CD4-positive, CD25-positive, alpha-beta regulatory T cell (primary cell): Measurements from ENCODE around the gene LRG1. TPM values are rescaled to one million over a fixed set of nuclear protein-coding genes. Genes with fewer than 3 reads are reported as not detected.

ENCODE experiments used
- ATAC-seq, 2 donors: fragments of 150-1000 bp; cut with Tn5 transposase; one replicate each; pipeline ENCODE4 v1.10.0; 2021; ENCODE audit warnings: low read depth in 2 of 2, moderate number of reproducible peaks in 2 of 2, moderate library complexity in 1 of 2
- DNase-seq, 3 donors: peaks; one replicate each; pipeline versions ENCODE4 v3.0.0 to v3.0.0-alpha.2; 2012 to 2022; ENCODE audit warnings: mixed read lengths in 1 of 3
- H3K27ac ChIP-seq: one replicate; pipeline ENCODE4 v1.7.0; 2013; ENCODE audit warnings: mild to moderate bottlenecking, low read length; ENCODE audit not compliant: insufficient read depth, poor library complexity, severe bottlenecking
- H3K27me3 ChIP-seq: one replicate; pipeline ENCODE4 v1.7.0; 2013; ENCODE audit warnings: low read length; ENCODE audit not compliant: control insufficient read depth, insufficient read depth
- H3K36me3 ChIP-seq: one replicate; pipeline ENCODE4 v1.7.0; 2013; ENCODE audit warnings: mild to moderate bottlenecking, low read length, moderate library complexity; ENCODE audit not compliant: control insufficient read depth, insufficient read depth
- H3K4me1 ChIP-seq: 2 replicates; pipeline ENCODE4 v1.7.0; 2013; ENCODE audit warnings: mild to moderate bottlenecking, low read length; ENCODE audit not compliant: insufficient read depth, control insufficient read depth, poor library complexity, severe bottlenecking
- H3K4me3 ChIP-seq: one replicate; pipeline ENCODE4 v1.7.0; 2013; ENCODE audit warnings: low read depth, mild to moderate bottlenecking, low read length, moderate library complexity
- H3K9me3 ChIP-seq, 2 experiments: 1 replicate in 1 of 2; 2 replicates in 1 of 2; pipeline ENCODE4 v1.7.0; 2013; ENCODE audit warnings: low read length in 2 of 2, mild to moderate bottlenecking in 1 of 2, moderate library complexity in 1 of 2; ENCODE audit not compliant: control insufficient read depth in 2 of 2
- H3K27ac Mint-ChIP-seq, 3 donors: one replicate each; pipeline ENCODE4 v1.8.0; 2020 to 2022; ENCODE audit warnings: mild to moderate bottlenecking in 3 of 3, mixed read lengths in 3 of 3, moderate library complexity in 2 of 3
- H3K27me3 Mint-ChIP-seq: one replicate; pipeline ENCODE4 v1.8.0; 2022; ENCODE audit warnings: mild to moderate bottlenecking, mixed read lengths
- H3K36me3 Mint-ChIP-seq: one replicate; pipeline ENCODE4 v1.8.0; 2020; ENCODE audit warnings: mixed read lengths
- H3K4me1 Mint-ChIP-seq, 4 donors: one replicate each; pipeline ENCODE4 v1.8.0; 2020 to 2022; ENCODE audit warnings: mixed read lengths in 4 of 4, mild to moderate bottlenecking in 1 of 4
- H3K4me3 Mint-ChIP-seq, 4 donors: one replicate each; pipeline ENCODE4 v1.8.0; 2020 to 2022; ENCODE audit warnings: mild to moderate bottlenecking in 4 of 4, mixed read lengths in 4 of 4, moderate library complexity in 3 of 4
- H3K9me3 Mint-ChIP-seq, 7 donors: one replicate each; pipeline ENCODE4 v1.8.0; 2020 to 2022; ENCODE audit warnings: mixed read lengths in 7 of 7, mild to moderate bottlenecking in 3 of 7, moderate library complexity in 2 of 7
- polyA plus RNA-seq, 4 donors: library from polyadenylated mRNA; unstranded; fragments of 300-500 nt; fragmentation: Illumina TruSeq; gene quantifications; one replicate each; pipeline ENCODE4 v1.2.3, GENCODE V29; 2021
- total RNA-seq: library from RNA; stranded (reverse); gene quantifications from one replicate; pipeline ENCODE4 v1.2.3, GENCODE V29; 2022

LRG1 gene
- total and polyA plus RNA-seq, 5 donors from 2014 or later = 0.47 to 1.4 (median 1.1) TPM

- Mint-ChIP-seq H3K27ac (no peak overlapping the region), H3K4me1 (no peaks in the 10 kb centered on the region), H3K27me3 (no peaks in the 10 kb centered on the region), H3K9me3 (peaks cover 0 to 2% (median 0%) of the 10 kb centered on the region in 7 donors), H3K4me3 (no peak overlapping the region), H3K36me3 (peaks cover 11% of the 10 kb centered on the region)
- no peak overlapping the region for H3K4me3 ChIP-seq
- no peak overlapping the region for H3K27ac ChIP-seq
- no peak for DNase-seq
- no peaks in the 10 kb centered on the region for H3K27me3 ChIP-seq
- H3K36me3 ChIP-seq = peaks cover 5% of the 10 kb centered on the region
- ATAC-seq = no peak
- no peaks in the 10 kb centered on the region for H3K9me3 ChIP-seq
- no peaks in the 10 kb centered on the region for H3K4me1 ChIP-seq
Measured at GRCh38 chr19:4505570-4506448, 34.0 kb downstream of the LRG1 start.

GRCh38 chr19:4504891-4505569, 34.8 kb downstream of the LRG1 start:
- H3K27me3 Mint-ChIP-seq = no peaks in the 10 kb centered on the region
- no peak overlapping the region for H3K27ac ChIP-seq
- peaks cover 12% of the 10 kb centered on the region for H3K36me3 Mint-ChIP-seq
- H3K27ac Mint-ChIP-seq = no peak overlapping the region
- no peaks in the 10 kb centered on the region for H3K4me1 ChIP-seq
- DNase-seq (no peak), ATAC-seq (no peak)
- no peak overlapping the region for H3K4me3 Mint-ChIP-seq
- no peaks in the 10 kb centered on the region for H3K4me1 Mint-ChIP-seq
- H3K9me3 ChIP-seq = no peaks in the 10 kb centered on the region
- no peaks in the 10 kb centered on the region for H3K27me3 ChIP-seq
- no peak overlapping the region for H3K4me3 ChIP-seq
- peaks cover 0 to 2% (median 0%) of the 10 kb centered on the region in 7 donors for H3K9me3 Mint-ChIP-seq
- H3K36me3 ChIP-seq = peaks cover 5% of the 10 kb centered on the region

- Histone ChIP-seq H3K4me1 (no peaks in the 10 kb centered on the region), H3K36me3 (peaks cover 5% of the 10 kb centered on the region), H3K9me3 (no peaks in the 10 kb centered on the region), H3K27me3 (no peaks in the 10 kb centered on the region), H3K27ac (no peak overlapping the region), H3K4me3 (no peak overlapping the region)
- Mint-ChIP-seq H3K27me3 (no peaks in the 10 kb centered on the region), H3K27ac (no peak overlapping the region), H3K4me1 (no peaks in the 10 kb centered on the region), H3K4me3 (no peak overlapping the region), H3K9me3 (peaks cover 0 to 2% (median 0%) of the 10 kb centered on the region in 7 donors), H3K36me3 (peaks cover 12% of the 10 kb centered on the region)
- ATAC-seq (no peak), DNase-seq (no peak)
Measured at GRCh38 chr19:4504297-4504701, 35.5 kb downstream of the LRG1 start.

- H3K9me3 ChIP-seq = no peaks in the 10 kb centered on the region
Measured at GRCh38 chr19:4503825-4504170, 36.0 kb downstream of the LRG1 start.

GRCh38 chr19:4503132-4503824, 36.6 kb downstream of the LRG1 start:
- peaks cover 12% of the 10 kb centered on the region for H3K36me3 ChIP-seq

More at GRCh38 chr19:4503825-4504170, 36.0 kb downstream of the LRG1 start:
- H3K36me3 Mint-ChIP-seq = peaks cover 12% of the 10 kb centered on the region
- DNase-seq (no peak), ATAC-seq (no peak)
- no peak overlapping the region for H3K27ac ChIP-seq
- no peaks in the 10 kb centered on the region for H3K4me1 Mint-ChIP-seq
- no peaks in the 10 kb centered on the region for H3K27me3 Mint-ChIP-seq
- H3K27ac Mint-ChIP-seq = no peak overlapping the region
- H3K36me3 ChIP-seq = peaks cover 7% of the 10 kb centered on the region
- H3K4me1 ChIP-seq = no peaks in the 10 kb centered on the region
- H3K4me3 ChIP-seq = no peak overlapping the region
- H3K27me3 ChIP-seq = no peaks in the 10 kb centered on the region
- H3K9me3 Mint-ChIP-seq = peaks cover 0 to 2% (median 0%) of the 10 kb centered on the region in 7 donors
- no peak overlapping the region for H3K4me3 Mint-ChIP-seq

GRCh38 chr19:4502282-4503131, 37.3 kb downstream of the LRG1 start:
- Histone ChIP-seq H3K36me3 (peaks cover 20% of the 10 kb centered on the region), H3K4me1 (no peaks in the 10 kb centered on the region), H3K4me3 (no peak overlapping the region), H3K9me3 (no peaks in the 10 kb centered on the region), H3K27ac (no peak overlapping the region), H3K27me3 (no peaks in the 10 kb centered on the region)
- no peak overlapping the region for H3K27ac Mint-ChIP-seq
- peaks cover 12% of the 10 kb centered on the region for H3K36me3 Mint-ChIP-seq
- DNase-seq (no peak), ATAC-seq (no peak)
- H3K9me3 Mint-ChIP-seq = peaks cover 0 to 2% (median 0%) of the 10 kb centered on the region in 7 donors
- no peaks in the 10 kb centered on the region for H3K27me3 Mint-ChIP-seq
- H3K4me1 Mint-ChIP-seq = no peaks in the 10 kb centered on the region
- no peak overlapping the region for H3K4me3 Mint-ChIP-seq

More at GRCh38 chr19:4503132-4503824, 36.6 kb downstream of the LRG1 start:
- Mint-ChIP-seq H3K27ac (no peak overlapping the region), H3K27me3 (no peaks in the 10 kb centered on the region), H3K36me3 (peaks cover 12% of the 10 kb centered on the region), H3K4me3 (no peak overlapping the region), H3K9me3 (peaks cover 0 to 2% (median 0%) of the 10 kb centered on the region in 7 donors), H3K4me1 (no peaks in the 10 kb centered on the region)
- Histone ChIP-seq H3K4me1 (no peaks in the 10 kb centered on the region), H3K27me3 (no peaks in the 10 kb centered on the region), H3K4me3 (no peak overlapping the region), H3K9me3 (no peaks in the 10 kb centered on the region), H3K27ac (no peak overlapping the region)
- no peak for DNase-seq
- no peak for ATAC-seq

- H3K4me3 Mint-ChIP-seq = no peak overlapping the region
- H3K36me3 Mint-ChIP-seq = peaks cover 11% of the 10 kb centered on the region
- Histone ChIP-seq H3K27me3 (no peaks in the 10 kb centered on the region), H3K4me1 (no peaks in the 10 kb centered on the region), H3K27ac (no peak overlapping the region), H3K36me3 (peaks cover 22% of the 10 kb centered on the region), H3K9me3 (no peaks in the 10 kb centered on the region), H3K4me3 (no peak overlapping the region)
- no peaks in the 10 kb centered on the region for H3K27me3 Mint-ChIP-seq
- no peaks in the 10 kb centered on the region for H3K4me1 Mint-ChIP-seq
- no peak for DNase-seq
- H3K27ac Mint-ChIP-seq = no peak overlapping the region
- peaks cover 0 to 2% (median 0%) of the 10 kb centered on the region in 7 donors for H3K9me3 Mint-ChIP-seq
- ATAC-seq = no peak
Measured at GRCh38 chr19:4501691-4502090, 38.1 kb downstream of the LRG1 start.
